HepG2 (cell line): Measurements from ENCODE around the gene SMAD3. TPM values are rescaled to one million over a fixed set of nuclear protein-coding genes. Genes with fewer than 3 reads are reported as not detected.

Experiments used
- ARHGAP35 ChIP-seq: sonication (generic); formaldehyde crosslinking; IDR thresholded peaks from 2 replicates; pipeline ENCODE4 v1.9.0; 2022; ENCODE audit warnings: mild to moderate bottlenecking, inconsistent platforms, moderate library complexity, missing genetic modification reagents, borderline replicate concordance
- HES4 ChIP-seq: sonication (generic); formaldehyde crosslinking; IDR thresholded peaks from 2 replicates; pipeline ENCODE4 v1.9.0; 2021; ENCODE audit warnings: mild to moderate bottlenecking, missing genetic modification reagents, borderline replicate concordance
- NR2C2 ChIP-seq: sonication (generic); formaldehyde crosslinking; IDR thresholded peaks from 2 replicates; pipeline ENCODE4 v1.4.0; 2020; ENCODE audit warnings: missing genetic modification reagents, mild to moderate bottlenecking, moderate library complexity, borderline replicate concordance
- PREB ChIP-seq: sonication (generic); formaldehyde crosslinking; IDR thresholded peaks from 2 replicates; pipeline ENCODE4 v1.4.0; 2020; ENCODE audit warnings: missing genetic modification reagents
- SKI ChIP-seq: fragments of 450-650 bp; IDR thresholded peaks from one replicate; pipeline ENCODE4 v1.6.1; 2018; ENCODE audit warnings: mild to moderate bottlenecking; ENCODE audit not compliant: partially characterized antibody
- SRSF1 ChIP-seq: fragments of 200-400 bp; formaldehyde crosslinking; optimal IDR thresholded peaks from 2 replicates; pipeline ENCODE3; 2017; ENCODE audit warnings: mild to moderate bottlenecking, low read depth, low read length, moderate library complexity
- TFE3 ChIP-seq: IDR thresholded peaks from 2 replicates; pipeline ENCODE4 v1.6.1; 2016
- ZBTB14 ChIP-seq: sonication (generic); formaldehyde crosslinking; IDR thresholded peaks from 2 replicates; pipeline ENCODE4 v1.4.0; 2020; ENCODE audit warnings: missing genetic modification reagents
- ZBTB40 ChIP-seq, 2 experiments: fragments of 450-650 bp in 1 of 2; sonication (generic) in 1 of 2; formaldehyde crosslinking in 1 of 2; IDR thresholded peaks; 2 replicates each; pipeline versions ENCODE4 v1.6.1 to v1.8.0; 2016 to 2022; ENCODE audit warnings: antibody characterized with exemption in 1 of 2, mild to moderate bottlenecking in 1 of 2, missing genetic modification reagents in 1 of 2
- ZNF264 ChIP-seq: sonication (generic); formaldehyde crosslinking; IDR thresholded peaks from 2 replicates; pipeline ENCODE4 v1.4.0; 2020; ENCODE audit warnings: missing genetic modification reagents
- ZNF432 ChIP-seq: sonication (generic); formaldehyde crosslinking; IDR thresholded peaks from 2 replicates; pipeline ENCODE4 v1.5.0; 2020; ENCODE audit warnings: missing genetic modification reagents, mild to moderate bottlenecking, borderline replicate concordance
- ZNF503 ChIP-seq: sonication (generic); formaldehyde crosslinking; IDR thresholded peaks from 2 replicates; pipeline ENCODE4 v1.4.0; 2020; ENCODE audit warnings: missing genetic modification reagents
- ZNF891 ChIP-seq: sonication (generic); formaldehyde crosslinking; IDR thresholded peaks from 2 replicates; pipeline ENCODE4 v1.5.0; 2020; ENCODE audit warnings: mild to moderate bottlenecking, missing genetic modification reagents
- polyA plus RNA-seq, 8 experiments: library from polyadenylated mRNA; depleted of rRNA in 3 of 8; stranded (reverse) in 7 of 8; unstranded in 1 of 8; fragments of >200 nt; fragmentation: Illumina TruSeq in 4 of 8; extraction: Trizol in 4 of 8; gene quantifications; 2 replicates each; pipeline versions ENCODE4 v1.2.1 to v1.2.3, GENCODE V29; 2011 to 2016; ENCODE audit warnings: low read depth in 4 of 8, missing spikeins in 1 of 8, mixed read lengths in 1 of 8; ENCODE audit not compliant: insufficient read depth in 1 of 8
- total RNA-seq, 5 experiments: library from RNA; depleted of rRNA; stranded (reverse); fragments of >200 nt; fragmentation: Illumina TruSeq; extraction: Trizol; gene quantifications; 2 replicates each; pipeline ENCODE4 v1.2.3, GENCODE V29; 2016; ENCODE audit warnings: low read depth in 1 of 5

Gene SMAD3
- total and polyA plus RNA-seq, 2 of the 13 experiments (the other 11 are each of a cell fraction or from before 2014, with no cell fraction given) = 8.6 to 56.3 TPM

- TF ChIP-seq ZBTB40 (IDR thresholded peaks at IDR 0.05) (no peak), ZBTB40 (CRISPR knock-in tag; IDR thresholded peaks at IDR 0.05) (no peak), ZBTB14 (no peak), ZNF503 (CRISPR knock-in tag) (no peak), SRSF1 (no peak), ZNF432 (CRISPR knock-in tag) (no peak), PREB (CRISPR knock-in tag) (no peak), ZNF891 (CRISPR knock-in tag) (no peak), NR2C2 (CRISPR knock-in tag) (no peak), ZNF264 (CRISPR knock-in tag) (no peak), TFE3 (CRISPR knock-in tag) (no peak), ARHGAP35 (CRISPR knock-in tag) (no peak), HES4 (no peak), SKI (no peak)
These were observed 83.8 kb downstream of the SMAD3 start (continued) for GRCh38 chr15:67149068-67149772.
